ENCODE measurements around the gene CHID1.

The CHID1 gene

GRCh38 chr11:844693-845644 lies 65.6 kb downstream of the CHID1 start:
- no peak for DNase-seq

- no peak for DNase-seq
Observed at GRCh38 chr11:843818-844692, 66.6 kb downstream of the CHID1 start.

DNA sequence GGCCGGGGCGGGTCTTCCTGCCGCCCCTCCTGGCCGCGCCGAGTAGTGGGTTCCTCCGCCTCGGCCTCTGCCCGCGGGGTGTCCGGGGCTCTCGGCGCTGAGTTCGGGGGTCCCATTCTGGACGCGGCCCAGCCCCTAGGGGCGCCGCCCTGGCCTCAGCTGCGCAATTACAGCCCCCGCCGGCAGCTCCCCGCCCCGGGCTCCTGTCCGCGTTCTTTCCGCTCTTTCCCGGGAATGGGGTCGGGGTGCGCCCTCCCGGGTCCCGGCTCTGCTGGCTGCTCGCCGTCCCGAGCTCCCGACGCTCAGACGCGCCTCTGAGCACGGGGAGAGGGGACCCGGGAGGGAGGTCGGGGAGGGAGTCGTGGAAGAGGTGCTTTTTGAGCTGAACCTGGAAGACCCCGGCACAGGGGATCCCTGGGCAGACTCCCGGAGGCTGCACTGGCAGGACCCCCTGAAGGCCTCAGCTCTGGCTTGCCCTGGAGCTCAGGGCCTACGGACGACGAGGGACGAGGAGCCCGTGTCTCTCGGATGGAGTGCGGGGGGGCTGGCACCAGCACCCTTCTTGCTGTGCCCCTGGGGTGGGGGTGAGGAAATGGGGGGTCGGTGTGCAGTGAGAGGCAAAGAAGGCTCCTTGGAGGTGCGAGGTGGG lies 67.4 kb downstream of the CHID1 start:
- no peak for DNase-seq

DNA sequence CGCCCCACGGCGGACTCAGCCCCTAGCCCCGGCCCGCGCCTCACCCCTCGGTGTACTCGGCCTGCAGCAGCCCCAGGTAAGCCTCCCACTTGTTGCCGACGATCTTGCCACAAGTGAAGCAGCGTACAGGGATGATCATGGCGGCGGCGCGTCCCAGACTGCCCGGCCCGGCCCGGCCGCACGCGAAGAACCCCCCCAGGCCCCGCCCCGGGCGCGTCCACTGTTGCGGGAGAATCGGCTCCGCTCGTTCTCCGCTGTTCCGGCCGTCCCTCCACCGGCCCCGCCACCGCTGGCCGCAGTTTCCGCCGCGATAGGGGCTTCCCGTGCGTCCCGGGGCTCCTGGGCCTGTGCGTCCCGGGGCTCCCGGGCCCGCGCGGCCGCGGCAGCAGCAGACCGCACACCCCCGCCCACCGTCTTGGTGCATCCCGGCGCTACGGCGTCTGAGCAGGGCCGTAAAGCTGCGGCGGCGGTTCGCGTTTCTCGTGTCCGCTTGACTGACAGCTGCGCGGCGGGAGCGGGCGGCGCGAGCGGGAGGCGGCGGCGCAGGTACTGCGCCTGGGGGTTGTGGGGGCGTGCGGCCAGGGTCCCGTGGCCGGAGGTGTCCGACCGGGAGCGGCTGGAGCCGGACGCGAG lies 68.1 kb downstream of the CHID1 start, which contains the start of the genes POLR2L and TSPAN4:
TSS of gene POLR2L (minus strand) at position 160 of the 633 bp plus-strand sequence. CDS start at position 139, 21 bp downstream.
TSS of gene TSPAN4 (plus strand) at position 483 of the 633 bp plus-strand sequence. CDS start 7,453 bp downstream, outside the sequence.
- DNase-seq: peak; percentile 83 to 88

DNA sequence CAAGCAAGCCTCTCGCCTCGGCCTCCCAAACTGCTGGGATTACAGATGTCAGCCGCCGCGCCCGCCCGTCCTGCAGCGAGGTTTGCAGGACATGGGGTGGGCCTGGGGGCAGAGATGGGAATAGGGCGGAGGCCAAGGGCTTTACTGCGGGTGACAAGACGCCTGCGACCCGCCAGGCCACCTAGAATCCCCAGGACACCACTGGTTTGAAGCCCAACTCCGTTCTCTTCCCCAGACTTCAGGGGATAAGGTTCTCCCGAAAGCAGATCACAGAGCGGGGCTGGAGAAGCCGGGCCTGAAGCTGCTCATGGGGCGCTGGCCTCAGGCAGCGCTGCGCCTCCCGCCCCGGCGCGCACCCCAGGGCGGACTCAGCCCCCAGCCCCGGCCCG lies 68.6 kb downstream of the CHID1 start:
- no peak for DNase-seq

GRCh38 chr11:839875-840617 lies 70.6 kb downstream of the CHID1 start:
- no peak for DNase-seq

DNA sequence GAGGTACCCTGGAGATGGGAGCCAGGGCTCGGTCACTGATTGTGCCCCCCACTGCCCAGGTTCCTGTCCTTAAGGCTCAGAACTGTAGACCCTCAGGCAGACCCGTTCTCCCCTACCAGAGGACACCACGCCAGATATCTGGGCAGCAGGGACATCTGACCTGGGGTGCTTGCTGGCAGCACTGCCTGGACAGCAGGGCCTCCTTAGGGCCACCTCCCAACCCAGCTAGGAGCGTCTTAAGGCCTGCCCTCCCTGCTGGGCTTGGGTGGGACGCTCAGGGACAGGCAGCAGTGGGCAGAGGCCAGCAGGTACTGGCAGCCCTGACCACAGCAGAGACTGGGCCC lies 71.4 kb downstream of the CHID1 start:
- DNase-seq: no peak

- DNase-seq: no peak
Observed at GRCh38 chr11:838441-839279, 72.0 kb downstream of the CHID1 start.

DNA sequence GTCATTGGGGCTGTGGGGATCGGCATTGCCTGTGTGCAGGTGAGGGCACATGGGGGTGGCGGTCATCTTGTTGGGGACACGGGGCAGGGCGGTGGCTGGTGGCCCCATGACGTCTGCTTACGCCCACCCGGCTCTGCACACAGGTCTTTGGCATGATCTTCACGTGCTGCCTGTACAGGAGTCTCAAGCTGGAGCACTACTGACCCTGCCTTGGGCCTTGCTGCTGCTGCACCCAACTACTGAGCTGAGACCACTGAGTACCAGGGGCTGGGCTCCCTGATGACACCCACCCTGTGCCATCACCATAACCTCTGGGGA lies 72.7 kb downstream of the CHID1 start:
- DNase-seq: no peak

DNA sequence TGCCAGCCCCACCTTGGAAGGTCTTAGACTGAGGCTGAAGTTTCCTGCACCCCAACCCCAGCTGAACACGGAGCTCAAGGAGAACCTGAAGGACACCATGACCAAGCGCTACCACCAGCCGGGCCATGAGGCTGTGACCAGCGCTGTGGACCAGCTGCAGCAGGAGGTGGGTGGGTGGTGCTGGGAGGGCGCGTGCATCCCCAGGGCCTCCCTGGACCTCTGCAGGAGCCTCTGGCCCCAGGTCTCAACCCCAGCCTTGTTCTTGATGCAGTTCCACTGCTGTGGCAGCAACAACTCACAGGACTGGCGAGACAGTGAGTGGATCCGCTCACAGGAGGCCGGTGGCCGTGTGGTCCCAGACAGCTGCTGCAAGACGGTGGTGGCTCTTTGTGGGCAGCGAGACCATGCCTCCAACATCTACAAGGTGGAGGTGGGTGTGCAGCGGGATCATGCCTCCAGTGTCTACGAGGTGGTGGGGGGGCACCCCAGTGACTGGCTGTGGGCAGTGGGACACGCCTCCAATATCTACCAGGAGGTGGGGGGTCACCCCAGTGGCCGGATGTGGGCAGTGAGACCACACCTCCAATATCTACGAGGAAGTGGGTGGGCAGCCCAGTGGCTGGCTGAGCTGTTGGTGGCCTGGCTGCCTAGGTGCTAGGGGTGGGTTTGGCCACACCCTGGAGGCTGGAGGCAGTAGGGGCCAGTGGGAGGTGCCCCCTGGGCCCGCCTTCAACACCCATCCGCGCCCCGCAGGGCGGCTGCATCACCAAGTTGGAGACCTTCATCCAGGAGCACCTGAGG lies 73.2 kb downstream of the CHID1 start:
- DNase-seq: no peak

DNA sequence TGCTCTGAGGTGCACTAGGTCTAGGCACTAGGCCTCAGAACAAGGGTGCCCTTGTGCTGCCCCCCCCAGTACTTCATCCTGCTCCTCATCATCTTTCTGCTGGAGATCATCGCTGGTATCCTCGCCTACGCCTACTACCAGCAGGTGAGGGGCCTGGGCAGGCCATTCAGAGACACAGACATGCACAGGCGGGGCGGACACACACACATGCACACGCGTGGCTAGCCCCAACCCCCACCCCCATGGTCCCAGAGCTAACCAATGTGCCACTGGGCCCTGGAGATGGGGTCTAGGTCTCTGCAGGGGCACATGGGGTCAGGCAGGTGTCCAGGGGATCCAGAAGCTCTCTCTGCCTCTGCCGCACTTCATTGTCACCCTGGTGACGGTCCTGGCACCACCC lies 73.9 kb downstream of the CHID1 start:
- DNase-seq: no peak

GRCh38 chr11:836274-836673 lies 74.3 kb downstream of the CHID1 start:
- DNase-seq: no peak

DNA sequence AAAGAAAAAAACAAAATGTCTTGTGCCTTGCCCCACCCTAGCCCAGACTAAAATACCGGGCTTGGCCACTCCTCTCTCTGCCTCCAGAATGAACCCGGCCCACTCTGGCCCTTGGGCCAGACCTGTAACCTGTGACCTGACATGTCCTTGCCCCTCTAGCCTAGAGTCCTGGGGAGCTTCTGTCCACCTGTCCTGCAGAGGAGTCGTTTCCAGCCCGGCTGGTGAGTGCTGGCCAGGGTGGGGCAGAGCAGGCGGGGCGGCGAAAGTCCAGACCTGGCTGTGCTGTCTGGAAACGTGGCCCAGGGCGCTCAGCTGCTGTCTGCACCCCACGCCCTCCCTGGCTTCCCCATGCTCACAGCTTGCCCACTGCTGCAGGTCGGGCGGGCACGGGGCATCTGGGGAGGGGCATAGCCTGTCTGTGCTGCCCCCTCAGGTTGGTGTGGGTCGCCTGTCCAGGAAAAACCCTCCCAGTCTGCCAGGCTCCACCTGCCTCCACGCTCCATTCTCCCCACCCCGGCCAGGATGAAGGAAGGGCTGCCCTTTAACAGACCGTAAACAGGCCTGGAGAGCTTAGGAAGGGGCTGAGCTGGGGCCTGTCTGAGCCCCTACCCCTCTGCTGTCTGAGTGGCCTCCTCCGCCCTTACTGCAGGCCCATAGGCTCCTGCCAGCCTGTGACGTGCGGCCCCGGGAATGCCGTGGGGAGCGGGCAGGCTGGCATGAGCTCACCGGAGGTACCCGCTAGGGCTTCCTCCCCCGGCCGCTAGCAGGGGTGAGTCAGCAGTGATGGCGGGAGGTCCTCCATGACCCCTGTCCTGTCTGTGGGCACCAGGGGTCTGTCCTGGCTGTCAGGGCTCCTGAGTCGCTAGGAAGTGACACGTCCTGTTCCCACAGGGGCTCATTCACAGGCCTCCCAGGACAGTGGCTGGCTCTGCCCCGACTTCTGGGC lies 76.0 kb downstream of the CHID1 start:
- DNase-seq: no peak

GRCh38 chr11:833849-834311 lies 76.7 kb downstream of the CHID1 start:
- DNase-seq: no peak

DNA sequence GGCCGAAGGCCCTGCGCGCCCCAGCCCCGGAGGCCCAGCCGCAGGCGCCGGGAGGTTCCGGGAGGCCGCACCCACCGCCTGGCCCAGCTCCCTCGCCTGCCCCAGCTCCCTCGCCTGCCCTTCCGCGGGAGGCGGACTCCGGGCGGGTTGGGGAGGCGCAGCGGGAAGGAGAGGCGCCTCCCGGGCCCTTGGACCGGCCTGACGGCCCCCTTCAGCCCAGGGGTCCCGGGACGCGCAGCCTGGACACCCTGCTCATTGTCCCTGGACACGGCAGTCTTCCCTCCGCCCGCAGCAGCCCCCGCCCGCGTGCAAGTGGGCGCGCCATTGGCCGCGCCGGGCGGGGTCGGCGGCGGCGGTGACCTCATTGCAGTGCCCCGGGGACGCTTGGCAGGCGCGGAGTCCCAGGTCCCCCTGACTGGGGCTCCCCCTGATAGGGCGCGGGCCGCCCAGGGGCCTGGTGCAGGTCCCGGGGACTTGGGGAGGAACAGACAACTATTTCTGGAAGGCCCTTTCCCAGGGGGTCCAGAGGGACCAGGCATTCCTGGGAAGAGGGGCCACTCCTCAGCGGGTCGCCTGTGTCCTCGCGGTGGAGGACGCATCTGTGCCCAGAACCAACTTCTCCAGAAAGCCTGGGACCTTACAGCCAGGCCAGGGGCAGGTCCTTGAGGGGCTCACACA lies 77.4 kb downstream of the CHID1 start:
- no peak for DNase-seq

DNA sequence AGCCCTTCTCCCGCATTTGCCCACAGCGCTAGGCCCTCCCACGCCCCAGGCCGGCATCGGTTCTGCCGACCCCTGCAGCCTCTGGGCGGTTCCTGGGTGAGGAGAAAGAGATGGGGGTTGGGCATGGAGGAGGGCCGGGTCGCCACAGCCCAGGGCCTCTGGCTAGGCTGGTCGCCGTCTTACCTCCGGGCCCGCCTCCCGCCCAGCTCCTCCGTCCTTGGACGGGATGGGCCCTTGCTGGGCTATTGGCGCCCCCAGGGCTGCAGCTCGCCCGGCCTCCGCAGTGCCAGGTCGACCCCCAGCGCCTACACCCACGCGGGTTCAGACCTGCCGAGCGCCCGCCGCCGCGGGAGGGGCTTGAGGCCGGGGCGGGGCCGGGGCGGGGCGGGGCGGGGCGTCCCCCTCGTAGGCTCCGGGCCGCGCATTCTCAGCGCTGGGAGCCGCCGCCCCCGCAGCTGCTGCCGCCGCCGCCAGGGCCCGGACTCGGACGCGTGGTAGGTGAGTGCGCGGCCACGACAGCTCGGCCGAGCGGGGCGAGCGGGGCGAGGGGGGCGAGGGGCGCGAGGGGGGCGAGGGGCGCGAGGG lies 78.0 kb downstream of the CHID1 start, which contains the start of gene CD151:
TSS of gene CD151 (plus strand) at position 424 of the 585 bp plus-strand sequence. CDS start 3,118 bp downstream, outside the sequence.
- no peak for DNase-seq

- no peak for DNase-seq
Observed at GRCh38 chr11:831961-832528, 78.6 kb downstream of the CHID1 start.
